ENCODE data around the gene ART5.
"Not testable (repeated sequence)": the region's sequence is repeated elsewhere in the genome, so short reads cannot be mapped to it uniquely, and the experiment has no call there.

Gene ART5

DNA sequence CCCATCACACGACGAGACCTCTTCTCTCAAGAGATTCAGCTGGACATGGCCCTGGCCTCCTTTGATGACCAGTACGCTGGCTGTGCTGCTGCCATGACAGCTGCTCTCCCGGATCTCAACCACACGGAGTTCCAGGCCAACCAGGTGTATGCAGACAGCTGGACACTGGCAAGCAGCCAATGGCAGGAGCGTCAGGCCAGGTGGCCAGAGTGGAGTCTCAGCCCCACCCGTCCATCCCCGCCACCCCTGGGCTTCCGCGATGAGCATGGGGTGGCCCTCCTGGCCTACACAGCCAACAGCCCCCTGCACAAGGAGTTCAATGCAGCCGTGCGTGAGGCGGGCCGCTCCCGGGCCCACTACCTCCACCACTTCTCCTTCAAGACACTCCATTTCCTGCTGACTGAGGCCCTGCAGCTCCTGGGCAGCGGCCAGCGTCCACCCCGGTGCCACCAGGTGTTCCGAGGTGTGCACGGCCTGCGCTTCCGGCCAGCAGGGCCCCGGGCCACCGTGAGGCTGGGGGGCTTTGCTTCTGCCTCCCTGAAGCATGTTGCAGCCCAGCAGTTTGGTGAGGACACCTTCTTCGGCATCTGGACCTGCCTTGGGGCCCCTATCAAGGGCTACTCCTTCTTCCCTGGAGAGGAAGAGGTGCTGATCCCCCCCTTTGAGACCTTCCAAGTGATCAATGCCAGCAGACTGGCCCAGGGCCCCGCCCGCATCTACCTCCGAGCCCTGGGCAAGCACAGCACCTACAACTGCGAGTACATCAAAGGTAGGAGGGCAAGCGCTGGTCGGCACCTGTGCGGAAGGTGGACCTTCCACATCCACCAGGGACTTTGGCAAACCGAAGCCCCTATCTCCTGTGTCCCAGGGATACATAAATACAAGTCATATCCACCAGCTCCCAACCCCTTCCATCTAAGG is 18.1 kb upstream of the ART5 start:
- in situ Hi-C loops (cut with HindIII; ENCODE audit: low pct_ligation_motif_present, low pct_unique_long_range_greater_than_20kb, low sequenced_read_pairs), result no loop called here
- no peak for DNase-seq

- DNase-seq, result no peak
- in situ Hi-C loops (cut with HindIII; ENCODE audit: low pct_ligation_motif_present, low pct_unique_long_range_greater_than_20kb, low sequenced_read_pairs), result no loop called here
These were observed 16.5 kb upstream of the ART5 start for GRCh38 chr11:3658252-3658651.

DNA sequence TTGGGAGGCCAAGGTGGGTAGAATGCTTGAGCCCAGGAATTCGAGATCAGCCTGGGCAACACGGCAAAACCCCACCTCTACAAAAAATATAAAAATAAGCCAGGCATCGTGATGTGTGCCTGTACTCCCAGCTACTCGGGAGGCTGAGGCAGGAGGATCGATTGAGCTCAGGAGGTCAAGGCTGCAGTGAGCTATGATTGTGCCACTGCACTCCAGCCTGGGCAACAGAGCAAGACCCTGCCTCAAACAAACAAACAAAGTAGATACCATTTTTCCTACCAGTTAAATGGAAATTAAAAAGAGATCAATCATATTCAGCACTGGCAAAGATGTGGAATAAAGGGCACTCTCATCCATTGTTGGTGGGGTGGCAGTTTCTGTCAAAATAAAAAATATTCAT is 15.5 kb upstream of the ART5 start:
- in situ Hi-C loops (cut with HindIII; ENCODE audit: low pct_ligation_motif_present, low pct_unique_long_range_greater_than_20kb, low sequenced_read_pairs); DNase-seq: not testable (repeated sequence)

DNA sequence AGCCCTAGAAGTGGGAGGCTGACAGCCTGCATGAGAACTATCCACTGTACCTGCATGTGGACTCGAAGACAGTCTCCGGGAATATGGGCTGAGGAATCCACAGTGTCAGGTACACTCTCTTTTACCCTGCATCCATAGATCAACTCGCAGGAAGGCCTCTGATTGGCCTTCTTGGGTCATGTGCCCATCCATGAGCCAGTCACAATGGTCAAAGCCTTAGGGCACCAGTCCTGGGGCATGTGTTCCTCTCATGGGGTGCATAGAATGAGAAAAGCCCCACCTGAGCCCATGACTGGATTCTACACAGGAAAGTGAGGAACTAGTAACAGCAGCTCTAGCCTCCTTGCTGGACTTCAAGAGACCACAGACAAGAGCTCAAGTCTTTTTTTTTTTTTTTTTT is 13.8 kb upstream of the ART5 start:
- DNase-seq, result no peak
- in situ Hi-C loops (cut with HindIII; ENCODE audit: low pct_ligation_motif_present, low pct_unique_long_range_greater_than_20kb, low sequenced_read_pairs), result no loop called here

- in situ Hi-C loops (cut with HindIII; ENCODE audit: low pct_ligation_motif_present, low pct_unique_long_range_greater_than_20kb, low sequenced_read_pairs); DNase-seq: not testable (repeated sequence)
These were observed 10.7 kb upstream of the ART5 start for GRCh38 chr11:3652514-3652913.

- DNase-seq; in situ Hi-C loops (cut with HindIII; ENCODE audit: low pct_ligation_motif_present, low pct_unique_long_range_greater_than_20kb, low sequenced_read_pairs): not testable (repeated sequence)
These were observed 7.6 kb upstream of the ART5 start for GRCh38 chr11:3649374-3649773.

- DNase-seq; in situ Hi-C loops (cut with HindIII; ENCODE audit: low pct_ligation_motif_present, low pct_unique_long_range_greater_than_20kb, low sequenced_read_pairs): not testable (repeated sequence)
These were observed 7.1 kb upstream of the ART5 start for GRCh38 chr11:3648843-3649242.

- in situ Hi-C loops (cut with HindIII; ENCODE audit: low pct_ligation_motif_present, low pct_unique_long_range_greater_than_20kb, low sequenced_read_pairs), result no loop called here
- DNase-seq, result no peak
These were observed 3.8 kb upstream of the ART5 start for GRCh38 chr11:3645552-3645951.

DNA sequence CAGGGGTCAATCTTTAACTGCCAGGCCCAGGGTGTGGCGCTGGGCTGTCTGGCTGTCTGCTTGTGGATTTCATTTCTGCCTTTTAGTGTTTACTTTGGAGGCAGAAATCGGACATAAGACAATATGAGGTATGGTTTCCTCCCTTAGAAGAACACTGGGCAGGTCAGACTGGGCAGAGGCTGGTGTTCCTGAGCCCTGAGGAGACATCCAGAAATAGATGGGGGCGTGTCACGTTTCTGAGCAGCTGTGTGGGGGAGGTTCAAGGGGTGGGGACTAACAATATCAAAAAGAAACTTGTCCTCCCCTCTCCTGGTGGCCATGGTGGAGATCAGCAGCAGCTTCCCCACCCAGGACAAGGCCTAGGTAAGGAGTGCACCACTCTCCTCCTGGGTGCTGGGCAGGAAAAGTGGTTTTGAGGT is 3.0 kb upstream of the ART5 start, which contains the start of gene ART1:
Gene ART1 (plus strand): TSS at position 312 of the 419 bp plus-strand sequence. CDS start 14,086 bp downstream, outside the sequence.
- in situ Hi-C loops (cut with HindIII; ENCODE audit: low pct_ligation_motif_present, low pct_unique_long_range_greater_than_20kb, low sequenced_read_pairs), result no loop called here

GRCh38 chr11:3643102-3643546 is 1.3 kb upstream of the ART5 start:
- DNase-seq; in situ Hi-C loops (cut with HindIII; ENCODE audit: low pct_ligation_motif_present, low pct_unique_long_range_greater_than_20kb, low sequenced_read_pairs): not testable (repeated sequence)

More for the DNA sequence above, 3.0 kb upstream of the ART5 start, which contains the start of gene ART1:
- peak; percentile 12 for DNase-seq

GRCh38 chr11:3642071-3642951 is 519 bp upstream of the ART5 start:
- DNase-seq, result peak; percentile 79
- in situ Hi-C loops (cut with HindIII; ENCODE audit: low pct_ligation_motif_present, low pct_unique_long_range_greater_than_20kb, low sequenced_read_pairs), result no loop called here

DNA sequence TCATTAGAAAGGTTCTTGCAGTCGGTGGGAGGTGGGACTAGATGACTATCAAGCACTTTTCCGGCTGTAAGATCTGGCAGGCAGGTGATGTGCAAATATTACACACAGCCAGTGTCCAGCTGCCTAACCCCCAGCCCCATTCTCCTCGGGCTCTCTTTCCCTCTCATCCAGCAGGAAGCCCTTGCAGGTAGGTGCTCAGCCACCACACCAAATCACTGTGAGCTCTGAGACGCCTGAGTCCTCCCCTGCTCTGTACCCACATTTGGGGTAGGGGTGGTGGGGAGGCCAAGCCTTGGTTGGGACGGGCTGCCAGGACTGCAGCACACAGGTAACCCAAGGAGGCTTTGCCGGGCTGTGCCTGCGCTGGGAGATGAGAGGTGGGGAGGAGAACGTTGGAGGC is 601 bp downstream of the ART5 start:
- in situ Hi-C loops (cut with HindIII; ENCODE audit: low pct_ligation_motif_present, low pct_unique_long_range_greater_than_20kb, low sequenced_read_pairs), result no loop called here
- DNase-seq, result no peak

DNA sequence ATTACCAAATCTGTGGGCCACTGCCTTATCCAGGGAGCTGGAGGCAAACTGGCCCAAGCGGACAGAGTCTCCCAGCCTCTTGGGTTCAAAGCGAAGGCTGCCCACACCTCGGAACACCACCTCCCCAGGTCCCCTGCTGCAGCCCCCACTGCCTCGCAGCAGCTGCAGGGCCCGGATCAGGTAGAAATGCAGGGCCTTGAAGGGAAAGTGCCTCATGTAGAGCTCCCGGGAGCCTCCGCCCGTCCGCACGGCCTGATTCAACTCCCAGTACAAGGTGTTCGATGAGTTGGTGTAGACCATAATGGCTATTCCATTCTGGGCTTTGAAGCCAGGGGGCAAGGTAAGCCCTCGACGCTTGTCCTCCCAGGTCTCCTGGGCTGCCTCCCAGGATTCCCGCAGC is 2.0 kb downstream of the ART5 start:
- in situ Hi-C loops (cut with HindIII; ENCODE audit: low pct_ligation_motif_present, low pct_unique_long_range_greater_than_20kb, low sequenced_read_pairs), result no loop called here

GRCh38 chr11:3638513-3638912 is 3.3 kb downstream of the ART5 start:
- no peak for DNase-seq
- in situ Hi-C loops (cut with HindIII; ENCODE audit: low pct_ligation_motif_present, low pct_unique_long_range_greater_than_20kb, low sequenced_read_pairs), result no loop called here

More for the DNA sequence above, 2.0 kb downstream of the ART5 start:
- DNase-seq, result no peak

DNA sequence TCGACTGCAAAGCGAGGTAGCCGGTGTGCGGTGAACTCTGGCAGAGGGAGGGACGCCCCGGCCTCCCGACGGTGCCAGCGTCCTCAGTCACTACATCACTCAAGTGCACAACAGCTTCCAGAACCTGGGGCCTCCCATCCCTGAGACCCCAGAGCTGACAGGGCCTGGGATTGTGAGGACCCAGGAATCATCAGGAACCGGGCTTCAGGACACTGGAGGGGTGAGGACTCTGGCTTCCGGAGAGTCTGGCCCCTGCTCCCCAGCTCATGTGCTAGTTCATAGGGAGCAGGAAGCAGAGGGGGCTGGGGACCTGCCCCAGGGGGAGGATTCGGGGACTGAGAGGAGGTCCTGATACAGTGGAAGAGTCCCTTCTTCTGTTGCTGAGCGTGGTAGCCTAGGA is 4.6 kb downstream of the ART5 start:
- DNase-seq, result no peak
- in situ Hi-C loops (cut with HindIII; ENCODE audit: low pct_ligation_motif_present, low pct_unique_long_range_greater_than_20kb, low sequenced_read_pairs), result no loop called here

- in situ Hi-C loops (cut with HindIII; ENCODE audit: low pct_ligation_motif_present, low pct_unique_long_range_greater_than_20kb, low sequenced_read_pairs), result no loop called here
- DNase-seq, result no peak
These were observed 6.0 kb downstream of the ART5 start for GRCh38 chr11:3635641-3636375.

DNA sequence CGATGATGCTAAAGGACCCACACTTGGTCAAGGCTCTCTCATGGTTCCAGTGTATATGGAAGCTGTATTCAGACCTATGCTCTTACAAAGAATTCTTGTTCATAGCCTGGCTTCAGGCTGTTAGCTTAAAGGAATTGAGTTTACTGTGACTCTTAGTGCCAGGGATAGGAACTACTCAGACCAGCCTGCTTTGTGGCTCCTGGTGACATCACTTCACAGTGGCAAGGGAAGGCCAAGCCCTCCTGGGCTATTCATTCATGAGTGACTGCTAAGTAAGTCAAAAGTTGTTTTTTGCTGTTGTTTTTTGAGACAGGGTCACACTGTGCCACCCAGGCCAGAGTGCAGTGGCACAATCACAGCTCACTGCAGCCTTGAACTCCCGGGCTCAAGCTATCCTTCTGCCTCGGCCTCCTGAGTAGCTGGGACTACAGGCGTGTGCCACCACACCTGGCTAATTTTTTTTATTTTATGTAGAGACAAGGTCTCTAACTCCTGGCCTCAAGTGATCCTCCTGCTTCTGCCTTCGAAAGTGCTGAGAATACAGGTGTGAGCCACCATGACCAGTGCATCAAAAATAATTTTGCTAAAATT is 9.6 kb downstream of the ART5 start:
- in situ Hi-C loops (cut with HindIII; ENCODE audit: low pct_ligation_motif_present, low pct_unique_long_range_greater_than_20kb, low sequenced_read_pairs), result no loop called here
- DNase-seq, result no peak

DNA sequence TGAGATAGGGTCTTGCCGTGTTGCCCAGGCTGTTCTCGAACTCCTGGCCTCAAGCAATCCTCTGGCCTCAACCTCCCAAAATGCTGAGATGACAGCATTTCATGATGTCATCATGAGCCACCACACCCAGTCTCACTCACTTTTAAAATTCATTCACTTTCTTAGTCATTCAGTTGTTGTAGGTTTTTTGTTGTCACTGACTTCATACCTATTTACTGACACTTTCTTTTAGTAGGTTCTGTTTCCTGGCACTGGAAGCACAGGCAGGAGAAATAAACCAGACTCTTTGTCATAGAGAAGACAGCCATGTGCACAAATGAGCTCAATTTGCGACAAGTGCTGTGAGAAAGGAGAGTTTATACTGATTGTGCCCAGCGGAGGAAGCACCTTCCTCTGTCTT is 10.5 kb downstream of the ART5 start:
- in situ Hi-C loops (cut with HindIII; ENCODE audit: low pct_ligation_motif_present, low pct_unique_long_range_greater_than_20kb, low sequenced_read_pairs), result no loop called here
- no peak for DNase-seq

Data from ACHN (cell line).